Neutrophil (primary cell): Measurements from ENCODE around the gene ANO6.
A peak's percentile ranks its signal among the peaks of the same experiment; 100 is the strongest.

Experiments
- H3K27ac ChIP-seq: fragments of 200-600 bp; sonication (generic); 2 replicates; pipeline ENCODE4 v1.5.1; 2016; ENCODE audit warnings: mild to moderate bottlenecking, moderate library complexity
- H3K27me3 ChIP-seq: fragments of 200-600 bp; sonication (generic); 2 replicates; pipeline ENCODE4 v1.6.0; 2016; ENCODE audit warnings: mild to moderate bottlenecking
- H3K36me3 ChIP-seq: fragments of 200-600 bp; sonication (generic); 2 replicates; pipeline ENCODE4 v1.5.1; 2017
- H3K4me1 ChIP-seq, 2 experiments: fragments of 200-600 bp in 1 of 2; sonication (generic) in 1 of 2; 1 replicate in 1 of 2; 2 replicates in 1 of 2; pipeline versions ENCODE4 v1.5.1 to v1.6.1; 2013 to 2016; ENCODE audit warnings: low read depth in 1 of 2, low read length in 1 of 2, mild to moderate bottlenecking in 1 of 2, moderate library complexity in 1 of 2; ENCODE audit not compliant: control insufficient read depth in 1 of 2, insufficient read depth in 1 of 2
- H3K4me3 ChIP-seq, 2 experiments: fragments of 200-600 bp in 1 of 2; sonication (generic) in 1 of 2; 1 replicate in 1 of 2; 2 replicates in 1 of 2; pipeline ENCODE4 v1.5.1; 2013 to 2016; ENCODE audit warnings: low read depth in 1 of 2, low read length in 1 of 2, mild to moderate bottlenecking in 1 of 2, moderate library complexity in 1 of 2
- H3K9me3 ChIP-seq: fragments of 200-600 bp; sonication (generic); 2 replicates; pipeline ENCODE4 v1.5.1; 2016
- CTCF ChIP-seq: fragments of 200-600 bp; sonication (generic); IDR thresholded peaks from 2 replicates; pipeline ENCODE4 v1.5.1; 2016; ENCODE audit warnings: antibody characterized with exemption

ANO6 gene

GRCh38 chr12:45217846-45218245 lies 2.0 kb downstream of the ANO6 start:
- H3K4me3 ChIP-seq = no peak overlapping the region
- no peaks in the 10 kb centered on the region for H3K27me3 ChIP-seq
- no peaks in the 10 kb centered on the region for H3K9me3 ChIP-seq
- no peak for TF ChIP-seq CTCF
- H3K4me1 ChIP-seq = peaks cover 44 to 52% of the 10 kb centered on the region in 2 experiments
- no peaks in the 10 kb centered on the region for H3K36me3 ChIP-seq
- H3K27ac ChIP-seq = no peak overlapping the region

GRCh38 chr12:45219621-45220020 lies 3.7 kb downstream of the ANO6 start:
- peaks cover 44 to 51% of the 10 kb centered on the region in 2 experiments for H3K4me1 ChIP-seq
- no peak for TF ChIP-seq CTCF
- no peaks in the 10 kb centered on the region for H3K36me3 ChIP-seq
- H3K27me3 ChIP-seq = no peaks in the 10 kb centered on the region
- no peaks in the 10 kb centered on the region for H3K9me3 ChIP-seq
- peak overlapping the region; percentile 50 for H3K27ac ChIP-seq
- no peak overlapping the region for H3K4me3 ChIP-seq

- H3K4me1 ChIP-seq = peaks cover 43 to 44% of the 10 kb centered on the region in 2 experiments
- no peak for TF ChIP-seq CTCF
- no peak overlapping the region for H3K27ac ChIP-seq
These were observed 4.6 kb downstream of the ANO6 start for GRCh38 chr12:45220363-45220931.

GRCh38 chr12:45220969-45221368 lies 5.1 kb downstream of the ANO6 start:
- no peak for TF ChIP-seq CTCF
- Histone ChIP-seq H3K27ac (no peak overlapping the region), H3K4me3 (no peak overlapping the region), H3K36me3 (no peaks in the 10 kb centered on the region), H3K27me3 (no peaks in the 10 kb centered on the region), H3K4me1 (peaks cover 40 to 44% of the 10 kb centered on the region in 2 experiments), H3K9me3 (no peaks in the 10 kb centered on the region)

More at GRCh38 chr12:45220363-45220931, 4.6 kb downstream of the ANO6 start:
- H3K36me3 ChIP-seq = no peaks in the 10 kb centered on the region
- H3K4me3 ChIP-seq = no peak overlapping the region
- H3K9me3 ChIP-seq = no peaks in the 10 kb centered on the region
- no peaks in the 10 kb centered on the region for H3K27me3 ChIP-seq

GRCh38 chr12:45223868-45224267 lies 8.0 kb downstream of the ANO6 start:
- no peak for TF ChIP-seq CTCF
- Histone ChIP-seq H3K9me3 (no peaks in the 10 kb centered on the region), H3K4me3 (no peak overlapping the region), H3K4me1 (peaks cover 18 to 21% of the 10 kb centered on the region in 2 experiments), H3K27ac (no peak overlapping the region), H3K27me3 (no peaks in the 10 kb centered on the region), H3K36me3 (no peaks in the 10 kb centered on the region)
